Measurements from ENCODE around the gene FOLR2.
"Not testable (repeated sequence)": the region's sequence is repeated elsewhere in the genome, so short reads cannot be mapped to it uniquely, and the experiment has no call there.

GRCh38 chr11:72206794-72207193 is 9.8 kb upstream of the FOLR2 start:
- not testable (repeated sequence) for TF ChIP-seq POLR2A, CTCF (IDR thresholded peaks at IDR 0.05)

All from thyroid gland (tissue), 4 donors.